GM10266 (cell line): ENCODE measurements around the gene DCTN5.
A peak's percentile ranks its signal among the peaks of the same experiment; 100 is the strongest.

Source experiments
- DNase-seq: peaks from one replicate; pipeline ENCODE4 v3.0.0; 2012; ENCODE audit errors: extremely low spot score
- CTCF ChIP-seq: IDR thresholded peaks from 2 replicates; pipeline ENCODE4 v1.5.1; 2012; ENCODE audit warnings: mild to moderate bottlenecking, low read depth; ENCODE audit not compliant: control insufficient read depth, insufficient read depth; ENCODE audit errors: missing control alignments

The DCTN5 gene

GRCh38 chr16:23640931-23641765 lies at the start of gene DCTN5, which contains the start of gene PALB2:
Gene DCTN5 (plus strand): TSS chr16:23641466. CDS start chr16:23641543, 77 bp downstream.
Gene PALB2 (minus strand): TSS chr16:23641310. CDS start chr16:23641157, 153 bp downstream.
- no peak for TF ChIP-seq CTCF
- DNase-seq: peak; percentile 93

- TF ChIP-seq CTCF: no peak
- DNase-seq: no peak
These were observed 47.1 kb upstream of the DCTN5 start for GRCh38 chr16:23594186-23594585.

- TF ChIP-seq CTCF: no peak
- no peak for DNase-seq
These were observed 45.9 kb upstream of the DCTN5 start for GRCh38 chr16:23595246-23595950.

- peak; percentile 93 for DNase-seq
- TF ChIP-seq CTCF: peak; percentile 99
These were observed 45.1 kb upstream of the DCTN5 start, which contains the start of gene NDUFAB1 for GRCh38 chr16:23595951-23596720. Gene NDUFAB1 (minus strand): TSS chr16:23596316. CDS start chr16:23596290, 26 bp downstream.

GRCh38 chr16:23597003-23597756 lies 44.1 kb upstream of the DCTN5 start:
- peak; percentile 54 for TF ChIP-seq CTCF
- DNase-seq: peak; percentile 44

- DNase-seq: no peak
These were observed 33.5 kb upstream of the DCTN5 start for GRCh38 chr16:23607726-23608125.

More at GRCh38 chr16:23607726-23608125, 33.5 kb upstream of the DCTN5 start:
- TF ChIP-seq CTCF: no peak
